ENCODE measurements around the gene VWCE.

Gene VWCE

GRCh38 chr11:61329871-61330270 is 34.8 kb upstream of the VWCE start:
- no peak for DNase-seq (ENCODE audit: low read depth)

DNA sequence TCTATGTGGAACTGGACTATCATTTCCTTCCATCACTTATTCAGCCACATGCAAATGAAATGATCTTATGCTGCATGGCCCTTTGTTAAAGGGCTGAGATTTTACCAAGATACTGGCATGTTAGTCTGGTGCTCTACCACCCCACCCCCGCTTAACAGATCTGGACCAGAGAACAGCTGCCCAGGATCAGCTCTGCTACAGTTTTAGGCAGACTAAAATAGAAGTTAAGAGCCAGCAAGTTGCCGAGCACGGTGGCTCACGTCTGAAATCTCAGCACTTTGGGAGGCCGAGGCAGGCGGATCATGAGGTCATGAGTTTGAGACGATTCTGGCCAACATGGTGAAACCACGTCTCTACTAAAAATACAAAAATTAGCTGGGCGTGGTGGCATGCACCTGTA is 33.2 kb upstream of the VWCE start:
- no peak for DNase-seq (ENCODE audit: low read depth)

- no peak for DNase-seq (ENCODE audit: low read depth)
Measured at GRCh38 chr11:61327669-61328071, 32.6 kb upstream of the VWCE start.

GRCh38 chr11:61325649-61326414 is 30.7 kb upstream of the VWCE start:
- no peak for DNase-seq (ENCODE audit: low read depth)

- DNase-seq (ENCODE audit: low read depth), result no peak
Measured at GRCh38 chr11:61315260-61315659, 20.1 kb upstream of the VWCE start.

DNA sequence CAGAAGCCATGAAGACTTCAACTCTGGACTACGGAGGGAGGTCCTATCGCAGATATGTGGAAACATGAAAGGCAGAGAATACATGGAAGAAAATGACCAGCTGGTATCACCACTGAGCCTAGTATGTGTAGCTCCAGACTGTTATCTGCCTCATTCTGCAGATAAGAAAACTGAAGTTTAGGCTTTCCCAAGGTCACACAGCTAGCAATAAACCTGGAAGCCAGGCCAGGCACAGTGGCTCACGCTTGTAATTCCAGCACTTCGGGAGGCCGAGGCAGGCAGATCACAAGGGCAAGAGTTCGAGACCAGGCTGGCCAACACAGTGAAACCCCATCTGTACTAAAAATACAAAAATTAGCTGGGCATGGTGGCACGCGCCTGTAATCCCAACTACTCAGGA is 15.6 kb upstream of the VWCE start:
- DNase-seq (ENCODE audit: low read depth), result no peak

DNA sequence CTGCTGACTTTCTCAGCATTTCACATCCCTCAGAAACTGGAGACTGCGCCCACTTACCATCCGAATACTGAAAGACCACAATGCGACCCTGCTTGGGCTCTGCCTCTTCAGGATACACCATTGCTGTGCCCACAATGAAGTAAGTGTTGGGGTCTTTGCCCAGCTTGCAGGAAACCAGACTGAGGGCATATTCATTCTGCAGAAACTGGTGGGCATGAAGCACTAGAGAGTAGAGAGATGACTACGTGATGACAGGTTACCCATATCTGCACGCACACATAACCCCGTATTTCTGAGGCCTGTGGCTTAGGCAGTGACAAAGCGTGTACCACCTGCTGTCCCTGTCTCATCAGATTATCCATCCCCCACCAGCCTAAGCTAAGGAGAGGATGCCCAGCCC is 14.6 kb upstream of the VWCE start:
- DNase-seq (ENCODE audit: low read depth), result no peak

DNA sequence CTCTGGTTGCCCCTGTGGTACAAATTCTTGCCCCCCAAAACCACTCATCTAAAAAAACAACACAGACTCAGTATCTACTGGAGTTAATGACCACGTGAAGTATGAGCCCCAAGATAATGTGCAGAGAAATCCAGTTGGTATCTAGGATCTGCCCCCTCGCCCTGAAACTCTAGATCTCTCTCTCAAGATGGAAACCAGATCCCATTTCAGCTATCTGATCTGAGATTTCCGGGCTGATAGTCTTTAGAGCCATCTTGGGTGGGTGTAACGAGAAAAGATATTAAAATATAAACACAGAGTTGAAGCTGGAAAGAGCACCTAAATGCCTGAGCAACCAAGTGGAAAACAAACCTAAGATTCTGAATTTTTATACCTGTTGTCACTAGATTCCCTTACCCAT is 14.0 kb upstream of the VWCE start:
- DNase-seq (ENCODE audit: low read depth), result no peak

- no peak for DNase-seq (ENCODE audit: low read depth)
Measured at GRCh38 chr11:61307354-61307753, 12.2 kb upstream of the VWCE start.

DNA sequence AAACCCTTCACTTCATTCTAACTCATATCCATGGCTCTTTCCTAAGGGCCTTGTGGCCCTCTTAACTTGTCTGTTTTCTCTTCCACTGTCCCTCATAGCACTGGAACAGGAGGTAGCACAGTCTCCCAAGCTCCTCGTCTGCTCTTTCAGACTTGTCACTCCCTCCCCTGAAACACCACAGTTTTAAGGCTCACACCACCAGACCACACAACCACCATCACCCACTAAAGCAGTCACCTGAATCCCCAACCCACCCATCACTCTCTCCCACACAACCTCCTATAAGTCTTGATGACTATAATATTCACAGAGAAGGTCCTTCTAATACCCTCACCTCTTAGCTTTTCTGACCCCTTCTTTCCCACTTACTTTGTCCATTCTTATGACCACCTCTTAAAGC is 11.1 kb upstream of the VWCE start:
- DNase-seq (ENCODE audit: low read depth), result no peak

DNA sequence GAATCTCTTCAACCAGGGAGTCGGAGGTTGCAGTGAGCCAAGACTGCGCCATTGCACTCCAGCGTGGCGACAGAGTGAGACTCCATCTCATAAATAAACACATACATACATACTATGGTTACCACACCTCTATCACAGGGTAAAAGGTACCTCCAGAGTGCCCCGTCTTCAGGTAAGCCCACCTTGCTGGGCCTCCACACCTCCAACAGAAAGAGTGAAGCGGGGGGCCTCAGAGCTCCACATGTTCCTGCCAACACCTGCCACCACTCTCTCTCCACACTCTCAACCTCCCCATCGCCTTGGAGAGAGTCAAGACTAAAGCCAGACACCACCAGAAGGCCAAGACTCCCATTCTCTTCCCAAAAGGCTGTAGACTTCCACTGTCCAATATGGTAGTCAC is 10.3 kb upstream of the VWCE start:
- no peak for DNase-seq (ENCODE audit: low read depth)

GRCh38 chr11:61303725-61304124 is 8.6 kb upstream of the VWCE start:
- no peak for DNase-seq (ENCODE audit: low read depth)

GRCh38 chr11:61302550-61302949 is 7.4 kb upstream of the VWCE start:
- DNase-seq (ENCODE audit: low read depth), result no peak

DNA sequence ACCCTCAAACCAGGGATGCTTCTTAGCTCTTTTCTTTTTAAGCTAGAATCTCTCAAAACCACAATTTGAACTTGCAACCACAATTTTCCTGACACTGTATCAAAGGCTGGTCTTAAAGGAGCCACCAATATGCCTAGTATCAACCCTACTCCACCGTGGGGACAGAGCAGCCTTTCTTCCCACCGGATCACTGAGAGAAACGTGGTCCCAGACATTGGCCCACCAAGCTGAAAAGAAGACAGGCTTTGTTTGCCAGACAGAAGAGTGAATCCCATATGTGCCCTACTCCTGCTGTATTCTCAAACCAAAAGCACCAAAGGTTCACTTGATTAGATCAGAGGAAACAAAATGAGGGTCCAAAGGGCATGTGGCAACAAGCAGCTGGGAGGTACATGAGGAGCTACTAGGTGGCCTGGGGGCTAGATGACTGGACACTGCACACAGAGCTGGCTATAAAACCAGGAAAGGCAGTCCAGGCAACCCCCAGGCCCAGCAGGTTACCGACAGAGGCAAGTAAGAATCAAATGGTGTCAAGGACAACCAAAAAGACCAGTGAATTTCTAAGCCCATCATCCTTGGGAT is 3.6 kb upstream of the VWCE start:
- no peak for DNase-seq (ENCODE audit: low read depth)

GRCh38 chr11:61297746-61298145 is 2.6 kb upstream of the VWCE start:
- no peak for DNase-seq (ENCODE audit: low read depth)

GRCh38 chr11:61297341-61297740 is 2.2 kb upstream of the VWCE start:
- no peak for DNase-seq (ENCODE audit: low read depth)

DNA sequence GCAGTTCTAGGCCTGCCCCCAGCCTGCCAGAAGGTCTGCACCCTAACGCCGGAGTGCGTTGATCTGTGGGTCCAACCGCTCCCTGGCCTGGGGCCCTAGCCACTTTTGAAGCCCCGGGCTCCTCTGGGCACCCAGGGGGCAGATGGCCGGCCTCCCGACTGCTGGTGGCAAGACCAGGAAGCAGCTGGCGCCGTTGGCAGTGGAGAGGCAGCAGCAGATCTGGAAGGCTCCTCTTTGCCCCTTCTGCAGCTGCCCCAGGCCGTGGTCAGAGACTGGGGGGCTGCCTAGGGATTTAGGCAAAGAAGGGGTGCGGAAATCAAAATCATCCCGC is 445 bp upstream of the VWCE start:
- no peak for DNase-seq (ENCODE audit: low read depth)

DNA sequence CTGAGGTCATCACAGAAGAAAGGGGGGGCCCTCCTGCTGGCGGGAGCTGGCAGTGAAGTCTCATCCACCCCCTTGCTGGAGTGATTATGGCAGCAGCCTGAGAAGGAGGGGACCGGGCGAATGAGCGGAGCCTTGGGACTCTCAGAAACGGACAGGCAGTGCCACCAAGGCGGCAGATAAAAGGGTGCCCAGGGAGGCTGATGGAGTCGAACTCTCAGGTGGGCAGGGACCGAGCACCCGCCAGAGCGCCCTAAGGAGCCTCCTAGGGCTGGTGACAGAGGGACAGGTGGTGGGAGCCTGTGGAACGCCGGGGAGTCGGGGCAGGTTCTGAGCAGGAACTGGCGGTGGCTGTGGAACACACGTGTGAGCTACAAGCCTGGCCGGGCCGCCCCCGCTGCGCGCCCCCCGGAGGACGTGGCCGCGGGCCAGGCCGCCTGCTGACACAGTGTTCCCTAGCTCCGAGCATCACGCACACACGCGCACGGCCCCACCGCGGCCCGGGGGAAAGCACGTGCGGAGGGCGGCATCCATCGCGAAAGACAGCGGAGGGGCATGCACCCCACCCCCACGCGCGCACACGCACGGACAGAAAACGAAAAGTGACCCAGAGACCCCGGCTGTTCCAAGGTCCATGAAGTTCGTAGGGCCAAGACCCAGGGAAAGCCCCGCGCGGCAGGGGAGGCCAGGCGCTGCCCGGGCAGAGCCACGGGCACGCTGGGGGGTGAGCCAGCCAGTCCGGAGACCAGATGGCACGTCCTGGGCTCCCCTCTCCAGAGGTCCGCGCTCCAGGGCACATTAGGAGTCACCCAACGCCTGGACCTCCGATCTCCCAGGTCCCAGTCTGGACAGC is 1.0 kb downstream of the VWCE start:
- DNase-seq (ENCODE audit: low read depth), result peak; percentile 44

GRCh38 chr11:61292356-61292755 is 2.8 kb downstream of the VWCE start:
- DNase-seq (ENCODE audit: low read depth), result no peak

- DNase-seq (ENCODE audit: low read depth), result no peak
Measured at GRCh38 chr11:61290905-61291690, 4.0 kb downstream of the VWCE start.

- no peak for DNase-seq (ENCODE audit: low read depth)
Measured at GRCh38 chr11:61287338-61287977, 7.7 kb downstream of the VWCE start.

DNA sequence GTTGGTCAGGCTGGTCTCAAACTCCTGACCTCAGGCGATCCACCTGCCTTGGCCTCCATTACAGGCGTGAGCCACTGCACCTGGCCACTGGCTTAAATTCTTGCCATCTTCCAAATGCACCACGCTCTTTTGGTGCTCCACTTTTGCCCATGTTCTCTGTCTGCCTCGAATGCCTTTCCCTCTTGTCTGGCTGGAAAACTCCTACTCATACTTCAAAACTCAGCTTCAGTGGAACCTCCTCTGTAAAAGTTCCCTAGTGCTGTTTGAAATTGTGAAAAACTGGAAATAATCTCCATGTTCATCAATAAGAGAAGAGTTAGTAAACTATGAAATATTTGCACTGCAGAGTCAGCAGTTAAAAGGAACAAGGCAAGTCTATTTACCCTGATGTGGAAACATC is 11.5 kb downstream of the VWCE start:
- no peak for DNase-seq (ENCODE audit: low read depth)

Measured in stimulated activated CD4-positive, alpha-beta T cell treated with anti-CD3 and anti-CD28 coated beads, Interleukin-2, amount 100 ng/mL, for 4 hours (primary cell).